ENCODE data around the gene PAFAH1B2. TPM values are rescaled to one million over a fixed set of nuclear protein-coding genes. Genes with fewer than 3 reads are reported as not detected.

The PAFAH1B2 gene
- total RNA-seq, 2 donors from 2014 or later = 114 to 115 TPM

GRCh38 chr11:117218133-117218915 lies 74.2 kb downstream of the PAFAH1B2 start:
- Histone ChIP-seq H3K9ac (ENCODE audit: extremely low read depth, low read length, poor library complexity, severe bottlenecking) (no peak overlapping the region), H3K4me3 (ENCODE audit: low read length) (no peak overlapping the region), H3K4me1 (ENCODE audit: control insufficient read depth, insufficient read depth, low read length) (no peaks in the 10 kb centered on the region), H3K36me3 (ENCODE audit: control insufficient read depth, insufficient read depth, low read length) (peaks cover 73% of the 10 kb centered on the region), H3K27ac (ENCODE audit: low read depth, low read length) (no peak overlapping the region), H3K27me3 (ENCODE audit: control insufficient read depth, insufficient read depth, low read length, poor library complexity, severe bottlenecking) (no peaks in the 10 kb centered on the region), H3K9me3 (ENCODE audit: control insufficient read depth, low read length) (no peaks in the 10 kb centered on the region)
- Mint-ChIP-seq H3K27me3 (ENCODE audit: insufficient read depth) (no peaks in the 10 kb centered on the region), H3K4me3 (no peak overlapping the region), H3K36me3 (ENCODE audit: low read depth) (peaks cover 51% of the 10 kb centered on the region), H3K4me1 (peaks cover 2% of the 10 kb centered on the region), H3K9me3 (no peaks in the 10 kb centered on the region), H3K27ac (no peak overlapping the region)
- WGBS, 2 experiments (ENCODE audit: insufficient coverage in 1 of 2, insufficient read length in 1 of 2) = 88 to 93% methylated on average over 7 to 15 of the region's 15 CpGs
- TF ChIP-seq CTCF (conservative IDR thresholded peaks at IDR 0.05) = no peak
- no peak for DNase-seq

- no peaks in the 10 kb centered on the region for H3K9me3 ChIP-seq (ENCODE audit: control insufficient read depth, low read length)
- H3K27me3 ChIP-seq (ENCODE audit: control insufficient read depth, insufficient read depth, low read length, poor library complexity, severe bottlenecking) = no peaks in the 10 kb centered on the region
- Mint-ChIP-seq H3K27ac (no peak overlapping the region), H3K36me3 (ENCODE audit: low read depth) (peaks cover 53% of the 10 kb centered on the region), H3K4me3 (no peak overlapping the region), H3K4me1 (peaks cover 2% of the 10 kb centered on the region), H3K27me3 (ENCODE audit: insufficient read depth) (no peaks in the 10 kb centered on the region), H3K9me3 (no peaks in the 10 kb centered on the region)
- H3K9ac ChIP-seq (ENCODE audit: extremely low read depth, low read length, poor library complexity, severe bottlenecking) = no peak overlapping the region
- no peaks in the 10 kb centered on the region for H3K4me1 ChIP-seq (ENCODE audit: control insufficient read depth, insufficient read depth, low read length)
- no peak for TF ChIP-seq CTCF (conservative IDR thresholded peaks at IDR 0.05)
- no peak overlapping the region for H3K4me3 ChIP-seq (ENCODE audit: low read length)
- peaks cover 77% of the 10 kb centered on the region for H3K36me3 ChIP-seq (ENCODE audit: control insufficient read depth, insufficient read depth, low read length)
- no peak for DNase-seq
- WGBS, 2 experiments (ENCODE audit: insufficient coverage in 1 of 2, insufficient read length in 1 of 2) = 93 to 98% methylated on average over 7 to 9 of the region's 9 CpGs
- H3K27ac ChIP-seq (ENCODE audit: low read depth, low read length) = no peak overlapping the region
Measured at GRCh38 chr11:117219001-117219400, 74.9 kb downstream of the PAFAH1B2 start.

- WGBS, 2 experiments (ENCODE audit: insufficient coverage in 1 of 2, insufficient read length in 1 of 2) = 93 to 100% methylated on average over 8 of the region's 8 CpGs
- H3K9me3 ChIP-seq (ENCODE audit: control insufficient read depth, low read length) = no peaks in the 10 kb centered on the region
- H3K4me1 Mint-ChIP-seq = peaks cover 2% of the 10 kb centered on the region
- H3K9ac ChIP-seq (ENCODE audit: extremely low read depth, low read length, poor library complexity, severe bottlenecking) = no peak overlapping the region
- no peak overlapping the region for H3K27ac ChIP-seq (ENCODE audit: low read depth, low read length)
- no peaks in the 10 kb centered on the region for H3K9me3 Mint-ChIP-seq
- no peak overlapping the region for H3K4me3 ChIP-seq (ENCODE audit: low read length)
- DNase-seq = no peak
- H3K4me1 ChIP-seq (ENCODE audit: control insufficient read depth, insufficient read depth, low read length) = no peaks in the 10 kb centered on the region
- no peak for TF ChIP-seq CTCF (conservative IDR thresholded peaks at IDR 0.05)
- peaks cover 53% of the 10 kb centered on the region for H3K36me3 Mint-ChIP-seq (ENCODE audit: low read depth)
- H3K27me3 ChIP-seq (ENCODE audit: control insufficient read depth, insufficient read depth, low read length, poor library complexity, severe bottlenecking) = no peaks in the 10 kb centered on the region
- no peaks in the 10 kb centered on the region for H3K27me3 Mint-ChIP-seq (ENCODE audit: insufficient read depth)
- H3K36me3 ChIP-seq (ENCODE audit: control insufficient read depth, insufficient read depth, low read length) = peaks cover 78% of the 10 kb centered on the region
- H3K27ac Mint-ChIP-seq = peak overlapping the region; percentile 31
- no peak overlapping the region for H3K4me3 Mint-ChIP-seq
Measured at GRCh38 chr11:117219455-117219854, 75.4 kb downstream of the PAFAH1B2 start.

All from endodermal cell (in vitro differentiated cells).